Inflammatory macrophage treated with lipopolysaccharide for 4 hours (primary cell): ENCODE measurements around the gene CST9.

Experiments used
- DNase-seq: peaks from one replicate; pipeline ENCODE4 v3.0.0-alpha.2; 2020

Gene CST9, protein sequence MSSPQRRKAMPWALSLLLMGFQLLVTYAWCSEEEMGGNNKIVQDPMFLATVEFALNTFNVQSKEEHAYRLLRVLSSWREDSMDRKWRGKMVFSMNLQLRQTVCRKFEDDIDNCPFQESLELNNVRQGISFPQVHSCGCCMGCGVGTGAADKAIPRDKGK

GRCh38 chr20:23605867-23606651, at the start of gene CST9:
TSS of gene CST9 (minus strand) at chr20:23605917. CDS start at chr20:23605864, 53 bp downstream.
- no peak for DNase-seq

DNA sequence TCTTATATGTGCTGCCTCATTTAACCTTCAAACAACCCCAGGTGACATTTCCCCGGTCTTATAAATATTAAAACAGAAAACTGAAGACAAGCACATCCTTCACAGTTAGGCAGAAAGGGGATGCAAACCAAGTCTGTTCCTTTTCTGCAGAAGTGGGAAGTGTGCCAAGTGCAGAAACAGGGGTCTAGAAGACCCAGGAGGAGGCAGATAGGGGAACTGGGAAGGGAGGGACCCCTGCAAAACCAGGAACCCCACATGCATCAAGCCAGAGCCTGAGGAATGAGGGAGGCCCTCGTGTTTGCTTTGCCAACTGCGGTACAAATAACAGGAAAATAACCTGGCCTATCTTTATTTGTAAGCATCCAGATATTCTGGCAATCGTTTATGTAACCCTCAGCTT, 49.0 kb upstream of the CST9 start:
- DNase-seq: no peak

GRCh38 chr20:23654000-23654399, 48.3 kb upstream of the CST9 start:
- DNase-seq: peak; percentile 28

- DNase-seq: no peak
These were observed 47.8 kb upstream of the CST9 start for GRCh38 chr20:23653400-23653938.

DNA sequence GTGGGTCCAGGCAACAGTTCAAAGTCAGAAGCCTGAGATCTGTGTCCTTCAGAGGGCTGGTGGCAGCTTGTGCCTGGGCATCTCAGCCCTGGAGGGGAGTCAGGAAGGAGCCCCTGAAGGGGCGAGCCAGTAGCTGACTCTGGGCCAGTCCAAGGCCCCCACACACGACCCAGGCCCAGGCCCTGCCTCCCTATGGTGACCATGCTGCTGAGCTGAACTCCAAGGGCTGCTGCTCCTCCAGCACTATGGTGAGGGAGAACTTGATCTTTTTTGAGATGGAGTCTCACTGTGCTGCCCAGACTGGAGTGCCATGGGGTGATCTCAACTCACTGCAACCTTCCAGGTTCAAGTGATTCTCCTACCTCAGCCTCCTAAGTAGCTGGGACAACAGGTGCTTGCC, 47.2 kb upstream of the CST9 start:
- no peak for DNase-seq

DNA sequence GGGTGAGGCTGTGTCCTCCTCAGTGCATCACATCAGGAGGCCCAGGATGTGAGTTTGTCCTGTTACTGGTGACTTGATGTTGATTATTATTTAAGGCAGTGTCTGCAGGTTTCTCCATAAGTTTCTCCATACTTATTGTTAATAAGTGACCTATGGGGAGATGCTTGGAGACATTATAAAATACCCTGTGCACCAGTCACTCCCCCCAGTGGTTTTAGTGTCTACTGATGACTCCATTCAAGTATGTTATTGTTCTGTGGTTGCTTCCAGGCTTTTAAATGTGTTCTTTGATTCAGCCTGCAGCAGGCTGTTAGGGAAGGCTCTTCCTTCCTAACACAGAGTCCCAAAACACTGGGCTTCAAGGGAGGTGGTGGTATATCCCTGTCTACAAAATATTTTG, 46.7 kb upstream of the CST9 start:
- DNase-seq: no peak

- DNase-seq: no peak
These were observed 45.4 kb upstream of the CST9 start for GRCh38 chr20:23651117-23651516.

- DNase-seq: no peak
These were observed 44.2 kb upstream of the CST9 start for GRCh38 chr20:23649830-23650417.

DNA sequence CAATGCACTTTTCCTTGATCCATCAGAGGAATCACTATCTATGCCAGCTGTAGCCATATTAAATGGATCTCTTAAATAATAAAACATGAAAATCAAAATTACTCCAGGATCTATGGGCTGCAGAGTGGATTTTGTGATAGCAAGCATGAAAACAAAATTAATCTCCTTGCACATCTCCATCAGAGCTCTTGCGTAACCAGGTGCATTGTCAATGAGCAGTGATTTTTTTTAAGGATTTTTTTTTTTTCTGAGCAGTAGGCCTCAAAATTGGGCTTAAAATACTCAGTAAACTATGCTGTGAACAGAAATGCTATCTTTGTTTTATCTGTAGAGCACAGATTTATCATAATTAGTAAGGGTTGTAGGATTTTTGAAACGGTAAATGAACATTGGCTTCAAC, 43.5 kb upstream of the CST9 start:
- DNase-seq: no peak

- DNase-seq: no peak
These were observed 41.6 kb upstream of the CST9 start for GRCh38 chr20:23647346-23647745.

- peak; percentile 85 for DNase-seq
These were observed 40.6 kb upstream of the CST9 start for GRCh38 chr20:23646106-23646873.

DNA sequence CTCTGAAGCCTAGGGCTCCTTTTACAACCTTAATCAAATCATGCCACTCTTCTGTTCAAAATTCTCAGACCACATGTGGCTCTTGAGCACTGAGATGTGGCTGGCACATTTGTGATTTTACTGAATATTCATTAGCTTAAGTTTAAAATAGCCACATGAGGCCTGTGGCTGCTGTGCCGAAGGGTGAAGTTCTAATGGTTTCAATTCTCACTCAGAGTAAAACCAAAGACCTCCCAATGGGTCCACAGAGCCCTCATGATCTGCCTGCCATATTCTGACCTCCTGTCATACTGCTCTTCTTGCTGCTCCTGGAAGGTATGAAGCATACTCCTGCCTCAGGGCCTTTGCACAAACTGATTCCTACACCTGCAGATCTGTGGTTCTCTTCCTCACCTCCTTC, 39.9 kb upstream of the CST9 start:
- DNase-seq: no peak

GRCh38 chr20:23644164-23644563, 38.4 kb upstream of the CST9 start:
- DNase-seq: peak; percentile 75

DNA sequence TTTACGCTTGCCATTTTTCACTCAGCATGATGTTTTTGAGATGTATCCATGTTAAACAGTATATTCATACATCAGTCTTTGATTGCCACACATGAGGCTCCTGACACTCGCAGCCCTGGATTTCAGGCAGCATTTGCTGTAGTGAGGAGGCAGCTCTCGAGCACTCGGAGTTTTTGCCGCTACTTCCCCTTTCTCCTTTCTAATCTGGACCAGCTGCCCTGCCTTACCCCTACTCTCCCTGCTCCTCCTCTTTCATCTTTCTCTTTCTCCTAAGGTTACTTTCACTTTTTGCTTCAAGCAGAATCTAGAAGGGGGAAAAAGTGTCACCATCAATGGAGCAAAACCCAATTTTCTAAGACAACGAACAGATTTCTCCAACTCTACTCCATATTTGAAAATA, 37.9 kb upstream of the CST9 start:
- peak; percentile 78 for DNase-seq

DNA sequence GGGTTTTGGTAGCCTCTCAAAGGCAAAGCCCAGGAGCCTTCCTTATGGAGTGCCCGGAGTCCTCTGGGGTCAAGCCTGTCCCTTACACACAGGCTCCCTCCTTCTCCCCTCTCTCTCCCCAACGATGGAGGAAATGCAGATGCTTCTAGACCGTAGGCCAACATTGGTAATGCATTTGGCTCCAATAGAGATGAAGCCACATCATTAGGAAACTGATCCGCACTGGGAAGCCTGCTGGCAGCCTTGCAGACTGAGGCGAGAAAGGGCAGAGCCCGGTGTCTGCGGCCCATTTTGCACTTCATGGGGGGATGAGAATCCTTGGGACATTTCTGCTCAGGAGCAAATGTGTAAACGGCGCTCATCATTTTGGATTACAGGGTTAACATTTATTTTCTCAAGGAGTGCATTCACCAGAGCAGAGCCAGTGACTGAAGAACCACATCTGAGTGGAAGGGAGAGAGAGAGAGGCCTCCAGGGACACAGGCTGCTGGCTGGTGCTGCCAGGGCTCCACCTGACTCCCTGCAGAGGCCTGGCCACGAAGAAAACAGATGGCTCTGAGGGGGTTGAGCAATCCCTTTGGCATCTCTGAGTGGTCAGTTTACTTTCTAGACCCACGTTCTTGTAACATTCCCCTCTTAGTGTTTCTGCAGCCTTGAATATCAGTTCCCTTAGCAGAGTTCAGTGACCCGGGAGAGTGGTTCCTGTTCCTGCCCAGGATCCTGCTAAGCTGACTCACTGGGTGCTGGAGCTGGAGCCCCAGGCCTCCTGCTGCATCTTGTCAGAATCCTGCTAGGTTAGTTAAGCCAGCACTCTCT, 36.4 kb upstream of the CST9 start:
- DNase-seq: peak; percentile 71

GRCh38 chr20:23640671-23641667, 35.3 kb upstream of the CST9 start:
- DNase-seq: no peak

- DNase-seq: no peak
These were observed 34.4 kb upstream of the CST9 start for GRCh38 chr20:23640018-23640601.

GRCh38 chr20:23639490-23639958, 33.8 kb upstream of the CST9 start:
- peak; percentile 18 for DNase-seq

- DNase-seq: no peak
These were observed 32.6 kb upstream of the CST9 start for GRCh38 chr20:23638309-23638708.
